ENCODE measurements around the gene KIF5C. TPM values are rescaled to one million over a fixed set of nuclear protein-coding genes. Genes with fewer than 3 reads are reported as not detected.

KIF5C gene
- total RNA-seq, 1 donor from 2014 or later = 0.08 TPM

DNA sequence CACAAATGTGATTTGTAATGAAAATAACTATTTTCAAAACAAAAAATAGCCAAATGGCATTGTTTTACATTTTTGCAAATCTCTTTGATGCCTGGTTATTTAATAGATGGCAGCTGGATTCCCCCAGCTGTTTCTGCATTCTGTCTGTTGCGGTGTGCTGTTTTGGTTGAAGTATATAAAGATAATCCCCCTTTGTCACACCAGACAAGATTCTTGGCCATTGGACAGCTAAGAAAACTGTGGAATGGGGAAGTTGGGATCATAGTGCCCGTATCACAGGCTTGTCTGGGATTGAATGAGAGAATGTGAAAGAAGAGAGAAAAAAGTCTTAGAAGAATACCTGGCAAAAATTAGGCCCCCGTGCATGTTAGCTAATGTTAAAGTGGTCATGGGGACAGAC, 144.0 kb downstream of the KIF5C start:
- ATAC-seq = no peak

DNA sequence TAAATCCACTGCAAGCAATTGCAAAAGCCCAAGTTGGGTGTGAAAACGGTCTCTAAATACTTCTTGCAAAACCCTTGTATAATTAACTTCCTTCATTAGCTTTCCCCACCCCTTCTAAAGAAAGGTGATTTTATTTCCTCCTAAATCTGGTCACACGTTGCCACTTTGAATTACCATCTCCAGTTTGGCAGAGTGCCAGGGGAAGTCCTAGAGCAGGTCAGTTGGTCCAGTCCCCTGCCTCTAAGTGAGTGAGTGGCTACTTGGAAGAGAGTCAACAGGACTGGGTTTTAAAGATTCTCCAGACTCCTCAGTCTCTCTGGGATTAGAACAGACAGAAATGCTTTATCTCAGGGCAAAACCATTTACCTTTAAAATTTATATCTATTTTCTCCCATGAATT, 144.7 kb downstream of the KIF5C start:
- peak; percentile 42 for ATAC-seq

DNA sequence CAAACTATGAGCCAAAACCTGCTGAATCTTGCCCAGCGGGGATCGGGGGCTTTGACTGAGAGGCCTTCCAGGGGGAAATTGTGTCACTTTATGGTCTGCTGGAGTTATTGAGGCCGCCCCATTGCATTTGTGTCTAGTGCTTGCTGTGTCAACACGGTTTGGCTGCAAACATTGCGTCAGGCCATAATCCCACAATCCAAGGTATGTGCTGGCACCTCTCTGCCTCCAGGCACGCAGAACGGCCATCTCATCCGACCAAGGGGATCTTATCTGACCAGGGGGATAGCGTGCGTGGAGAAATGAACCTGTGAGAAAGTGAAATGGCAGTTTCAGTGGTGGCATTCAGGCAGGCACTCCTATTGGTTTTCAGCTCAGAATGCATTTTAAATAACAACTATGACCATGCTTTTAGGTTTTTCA, 145.4 kb downstream of the KIF5C start:
- peak; percentile 48 for ATAC-seq

GRCh38 chr2:149021271-149021719, 146.3 kb downstream of the KIF5C start:
- ATAC-seq = no peak

DNA sequence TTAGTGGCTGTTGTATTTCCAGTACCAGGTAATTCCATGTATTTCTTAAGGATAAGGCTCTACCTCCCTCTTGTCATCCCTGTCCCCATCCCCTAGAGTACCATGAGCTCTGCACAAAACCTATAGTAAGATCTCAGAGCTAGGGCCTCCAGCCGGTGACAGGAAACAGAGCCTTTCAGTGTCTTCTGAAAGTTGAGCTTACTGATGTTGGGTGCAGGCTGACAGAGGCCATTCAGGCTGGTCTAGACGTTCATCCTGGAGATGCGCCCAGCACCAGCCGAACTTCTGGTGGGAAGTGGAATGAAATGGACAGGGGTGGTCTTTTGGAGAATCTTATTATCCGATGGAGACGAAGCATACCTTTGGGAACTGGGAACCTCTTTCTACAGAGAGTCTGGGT, 146.7 kb downstream of the KIF5C start:
- no peak for ATAC-seq

- no peak for ATAC-seq
These were observed 148.1 kb downstream of the KIF5C start for GRCh38 chr2:149023091-149023490.

GRCh38 chr2:149027590-149028250, 152.7 kb downstream of the KIF5C start:
- peak; percentile 97 for ATAC-seq

DNA sequence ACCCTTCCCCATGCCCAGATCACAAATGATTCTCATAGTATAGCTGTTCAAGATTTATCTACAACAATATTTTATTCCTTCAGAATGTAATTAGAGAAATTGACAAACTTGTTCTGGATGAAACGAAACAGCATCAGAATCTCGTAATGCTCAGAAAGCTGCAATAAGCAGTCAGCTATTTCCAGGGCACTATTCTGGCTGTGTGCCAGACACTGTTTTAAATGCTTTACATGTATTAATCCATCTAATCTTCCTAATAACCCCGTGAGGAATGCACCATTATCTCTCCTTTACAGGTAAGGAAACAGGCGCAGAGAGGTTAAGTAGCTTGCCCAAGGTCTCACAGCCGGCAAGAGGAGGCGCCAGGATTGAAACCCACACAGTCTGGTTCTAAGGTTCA, 153.3 kb downstream of the KIF5C start:
- peak; percentile 22 for ATAC-seq

GRCh38 chr2:149028891-149029290, 153.9 kb downstream of the KIF5C start:
- no peak for ATAC-seq

- ATAC-seq = no peak
These were observed 154.4 kb downstream of the KIF5C start for GRCh38 chr2:149029307-149029965.

DNA sequence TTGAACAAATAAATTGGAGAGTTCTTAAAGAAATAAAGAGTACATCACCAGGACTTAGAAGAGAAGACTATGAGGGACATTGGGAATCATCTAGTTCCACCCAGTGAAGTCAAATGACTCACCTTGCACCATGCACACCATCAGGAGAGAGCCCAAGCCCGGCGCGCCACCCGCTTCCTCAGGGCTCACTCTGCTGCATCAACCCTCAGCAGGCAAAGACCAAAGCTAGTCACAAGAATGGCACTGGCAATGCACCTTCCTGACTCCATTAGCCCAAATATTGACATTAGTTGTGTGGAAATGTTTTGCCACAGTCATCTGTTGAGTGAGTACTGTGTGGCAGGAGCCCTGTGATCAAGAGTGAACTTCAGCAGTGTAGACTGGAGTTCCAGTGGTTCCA, 156.4 kb downstream of the KIF5C start:
- no peak for ATAC-seq

DNA sequence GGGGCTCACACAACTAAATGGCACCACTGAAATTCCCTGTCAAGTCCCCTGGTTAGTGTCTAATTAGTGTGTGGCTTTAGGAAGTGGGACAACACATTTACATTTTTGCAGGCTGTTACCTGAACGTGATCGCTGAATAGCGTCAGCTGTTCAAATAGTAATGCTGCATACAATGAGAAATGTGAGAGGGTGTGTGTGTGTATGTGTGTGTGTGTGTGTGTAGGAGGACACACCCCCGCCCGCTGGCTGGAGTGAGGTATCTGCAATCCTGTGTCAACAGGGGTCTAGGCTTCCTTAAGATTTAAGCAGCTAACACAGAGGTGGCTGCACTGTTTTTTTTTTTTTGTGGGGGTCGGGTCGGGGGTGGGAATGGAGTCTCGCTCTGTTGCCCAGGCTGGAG, 158.7 kb downstream of the KIF5C start:
- no peak for ATAC-seq

GRCh38 chr2:149034406-149034805, 159.4 kb downstream of the KIF5C start:
- ATAC-seq = no peak

DNA sequence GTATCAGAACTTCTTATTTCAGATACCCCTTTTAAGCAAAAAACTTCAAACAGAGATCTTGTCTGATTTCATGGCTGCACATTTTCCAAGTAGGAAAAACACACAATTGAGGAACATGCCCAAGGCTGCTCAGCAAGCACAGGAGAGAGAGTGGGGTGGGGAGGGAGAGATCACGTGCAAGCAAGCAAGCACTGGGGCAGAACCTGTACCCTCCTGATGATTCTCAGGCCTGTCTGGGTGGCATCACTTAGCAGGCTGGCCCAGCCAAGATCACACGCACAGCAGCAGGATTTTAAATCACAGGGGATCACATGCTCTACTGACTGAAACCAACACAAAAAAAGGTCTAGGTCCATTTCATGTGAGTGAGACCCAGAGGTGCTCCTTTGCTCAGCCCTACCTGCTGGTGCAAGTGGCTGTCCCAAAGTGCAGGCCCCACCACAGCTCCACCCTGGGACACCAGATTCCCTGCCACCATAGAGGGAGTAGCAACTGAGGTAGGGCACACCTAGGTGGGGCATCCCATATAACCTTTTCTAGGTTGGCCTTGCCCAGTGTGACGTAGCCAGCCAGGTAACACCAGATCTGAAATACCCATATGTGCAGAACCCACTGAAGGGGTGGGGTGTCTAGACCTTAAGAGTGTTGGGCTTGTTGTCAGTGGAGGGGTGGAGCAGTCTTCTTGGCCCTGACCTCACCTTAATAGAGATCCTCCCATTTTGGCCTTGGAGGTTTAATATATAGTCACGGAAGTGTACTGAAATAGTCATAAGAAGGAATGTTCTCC, 161.7 kb downstream of the KIF5C start:
- no peak for ATAC-seq

DNA sequence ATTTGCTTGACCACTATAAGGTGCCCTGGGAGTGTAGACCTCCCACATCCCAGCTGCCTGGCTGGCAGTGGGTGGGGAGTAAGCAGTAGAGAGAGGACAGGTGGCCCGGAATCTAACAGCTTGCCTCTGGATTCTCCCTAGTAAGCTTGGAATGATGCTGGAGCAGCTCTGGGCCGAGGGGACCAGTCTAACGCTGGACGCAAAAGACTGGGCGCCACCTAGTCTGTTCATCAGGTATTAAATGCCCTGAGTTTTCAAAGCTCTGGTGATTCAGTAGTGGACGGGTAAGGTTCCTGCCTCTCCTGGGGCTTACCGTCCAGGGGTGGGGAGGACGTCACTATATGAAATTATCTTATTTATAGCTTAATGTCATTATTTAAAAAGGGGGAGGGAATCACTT, 162.8 kb downstream of the KIF5C start:
- ATAC-seq = peak; percentile 51

DNA sequence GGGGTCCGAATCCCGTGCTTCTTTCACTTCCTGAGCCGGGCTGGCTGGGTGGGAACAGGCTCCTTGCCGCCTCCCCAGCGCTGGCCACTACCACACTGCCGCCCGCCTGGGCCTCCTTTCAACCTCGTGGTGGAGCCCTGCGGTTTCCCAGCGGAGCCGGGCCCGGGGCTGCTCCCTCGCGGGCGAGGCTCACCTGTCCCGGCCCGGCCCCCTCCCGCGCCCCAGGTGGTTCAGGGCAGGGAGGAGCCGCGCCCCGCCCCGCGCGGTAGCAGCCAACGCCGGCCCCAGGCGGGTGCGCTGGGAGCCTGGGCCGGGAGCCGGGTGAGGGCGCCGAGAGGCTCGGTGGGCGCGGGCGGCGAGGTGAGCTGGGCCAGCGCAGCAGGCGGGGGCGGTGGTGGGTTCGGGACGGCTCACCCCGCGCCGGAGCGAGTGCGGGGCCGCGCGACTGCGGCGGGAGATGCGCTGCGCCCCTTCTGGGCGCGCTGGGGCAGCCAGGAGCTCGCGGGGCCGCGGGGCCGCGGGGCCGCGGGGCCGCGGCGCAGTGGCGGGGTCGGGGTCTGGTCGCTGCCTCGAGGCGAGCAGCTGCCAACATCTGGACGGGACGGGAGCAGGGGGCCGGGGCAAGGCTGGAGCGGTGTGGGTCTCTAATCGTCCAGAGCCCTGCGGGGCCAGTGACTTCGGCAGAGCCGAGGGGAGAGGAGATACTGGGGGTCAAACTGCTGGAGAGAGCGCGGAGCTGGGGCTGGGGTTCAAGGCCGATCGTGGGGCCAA, 163.6 kb downstream of the KIF5C start, which contains the start of gene LYPD6B:
LYPD6B (plus strand) TSS at position 258 of the 771 bp plus-strand sequence. CDS start 92,250 bp downstream, outside the sequence.
- ATAC-seq = peak; percentile 91

DNA sequence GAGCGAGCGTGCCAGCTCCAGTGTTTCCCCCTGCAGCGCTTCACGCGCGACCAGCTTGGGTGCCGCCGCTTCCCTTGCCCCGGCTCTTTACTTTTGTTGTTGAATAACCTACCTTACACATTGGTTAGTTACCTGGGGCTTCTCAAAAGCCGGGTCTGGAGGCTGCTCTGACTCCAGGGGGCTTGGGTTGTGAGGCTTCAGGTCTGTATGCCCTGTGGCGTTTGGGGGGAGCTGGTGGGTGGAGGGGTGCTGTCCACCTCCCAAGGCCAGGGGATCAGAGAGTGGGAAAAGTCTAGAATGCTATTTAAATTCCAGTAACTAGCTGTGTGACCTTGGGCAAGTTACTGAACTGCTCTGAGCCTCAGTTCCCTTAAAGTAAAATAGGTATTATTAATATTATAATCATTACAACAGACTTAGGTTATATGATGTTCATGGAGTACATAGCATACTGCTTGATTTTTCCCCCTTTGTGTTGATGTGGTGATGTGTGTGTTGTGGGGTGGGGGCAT, 164.2 kb downstream of the KIF5C start:
- ATAC-seq = no peak

DNA sequence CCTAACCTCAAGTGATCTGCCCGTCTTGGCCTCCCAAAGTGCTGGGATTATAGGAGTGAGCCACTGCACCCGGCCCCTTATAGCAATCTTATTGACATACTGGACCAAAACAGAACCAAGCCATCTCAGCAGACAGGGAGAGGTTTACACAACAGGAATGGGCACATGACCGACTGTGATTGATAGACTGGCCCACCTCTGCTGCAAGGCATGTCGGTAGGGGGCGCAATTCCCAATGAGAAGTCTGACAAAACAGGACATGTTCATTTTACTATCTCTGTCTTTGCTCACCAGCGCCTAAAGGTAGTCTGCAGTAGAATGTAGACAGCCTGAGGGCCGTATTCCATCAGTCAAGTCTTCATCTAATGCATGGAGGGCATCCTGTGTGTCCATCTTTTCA, 165.4 kb downstream of the KIF5C start:
- ATAC-seq = no peak

DNA sequence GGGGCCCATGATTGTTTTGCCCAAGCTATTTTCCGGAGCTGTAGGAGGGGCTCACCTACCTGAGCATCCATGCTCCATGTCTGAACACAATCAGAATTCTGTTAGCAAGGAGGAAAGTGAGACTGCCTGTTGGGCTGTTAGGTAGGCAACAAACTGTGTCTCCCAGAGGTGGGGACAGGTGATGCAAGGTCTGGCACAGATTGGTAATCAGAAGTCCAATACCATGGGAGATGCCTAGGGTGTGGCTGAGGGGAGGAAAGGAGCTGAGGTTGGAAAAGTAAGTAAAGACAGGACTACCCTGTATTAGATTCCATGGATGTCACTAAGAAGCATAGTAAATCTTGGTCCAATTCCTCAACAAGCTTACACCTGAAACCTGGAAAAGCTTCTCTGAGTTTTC, 166.5 kb downstream of the KIF5C start:
- ATAC-seq = no peak

- no peak for ATAC-seq
These were observed 167.9 kb downstream of the KIF5C start for GRCh38 chr2:149042881-149043280.

DNA sequence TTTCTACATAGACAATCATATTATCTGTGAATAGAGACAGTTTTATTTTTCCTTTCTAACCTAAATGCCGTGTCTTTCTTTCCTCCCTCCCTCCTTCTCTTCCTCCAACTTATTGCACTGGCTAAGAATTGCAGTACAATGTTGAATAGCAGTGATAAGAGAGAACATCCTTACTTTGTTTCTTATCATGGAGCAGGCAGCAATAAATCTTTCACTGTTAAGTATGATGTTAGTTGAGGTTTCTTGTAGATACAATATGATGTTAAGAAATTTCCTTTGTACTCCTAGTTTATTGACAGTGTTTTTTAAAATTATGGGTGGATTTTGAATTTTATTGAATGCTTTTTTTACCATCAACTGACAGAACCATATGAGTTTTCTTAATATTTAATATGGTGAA, 169.5 kb downstream of the KIF5C start:
- no peak for ATAC-seq

GRCh38 chr2:149047118-149047517, 172.1 kb downstream of the KIF5C start:
- ATAC-seq = no peak

Data from esophagus mucosa (tissue), 1 donor.